C1 segment of cervical spinal cord (tissue), 14 donors: ENCODE results near the gene TSACC.
A peak's percentile ranks its signal among the peaks of the same experiment; 100 is the strongest.
"Not testable (repeated sequence)": the region's sequence is repeated elsewhere in the genome, so short reads cannot be mapped to it uniquely, and the experiment has no call there.

Experiments
- DNase-seq, 14 donors: peaks; one replicate each; lab custom pipeline; 2025; lab: John Stamatoyannopoulos, UW

TSACC gene

GRCh38 chr1:156338180-156338976, at the start of gene TSACC, which contains the start of gene CCT3:
Gene TSACC (plus strand): TSS chr1:156338526. CDS start chr1:156339758, 1,232 bp downstream.
Gene CCT3 (minus strand): TSS chr1:156338292. CDS start chr1:156338184, 108 bp downstream.
- peak; percentile 85 to 100 (median 99) for DNase-seq

GRCh38 chr1:156289857-156290256, 48.5 kb upstream of the TSACC start:
- DNase-seq = no peak

- peak; percentile 18 to 83 (median 68) for DNase-seq
Measured at GRCh38 chr1:156291226-156292061, 46.9 kb upstream of the TSACC start.

DNA sequence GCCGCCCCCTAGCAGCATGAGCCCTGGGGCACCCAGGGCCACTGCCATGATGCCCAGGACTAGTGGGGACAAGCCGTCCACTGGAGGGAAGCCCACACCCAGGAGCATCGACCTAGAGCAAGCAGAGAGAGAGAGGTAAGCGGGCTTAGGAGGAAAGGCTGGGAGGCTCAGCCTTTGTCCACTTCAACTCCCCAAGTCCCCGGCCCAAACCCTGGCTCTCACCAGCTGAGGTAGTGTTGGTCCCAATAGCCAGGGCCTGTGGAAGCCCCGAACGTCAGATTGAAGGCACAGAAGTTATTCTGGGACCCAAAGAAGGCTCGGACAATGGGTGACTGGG, 45.3 kb upstream of the TSACC start:
- DNase-seq = no peak

DNA sequence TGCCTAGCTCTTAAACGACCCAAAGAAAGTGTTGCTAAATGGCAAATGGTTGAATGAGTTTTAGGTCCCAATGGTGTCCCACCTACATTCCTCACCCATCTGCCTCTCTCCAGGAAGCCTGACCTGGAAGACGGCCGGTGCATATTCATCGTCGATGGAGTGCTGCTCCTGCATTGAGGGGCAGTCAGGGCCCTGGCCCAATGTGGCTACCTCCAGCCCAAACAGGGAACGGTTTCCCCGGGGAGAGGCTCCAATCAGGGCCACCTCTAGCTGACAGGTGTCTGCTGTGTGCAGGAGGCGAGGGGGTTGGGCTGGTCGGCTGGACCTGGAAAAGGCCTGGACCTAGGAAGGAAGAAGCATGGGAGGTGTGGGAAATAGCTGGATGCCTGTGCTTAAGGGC, 44.4 kb upstream of the TSACC start:
- no peak for DNase-seq

DNA sequence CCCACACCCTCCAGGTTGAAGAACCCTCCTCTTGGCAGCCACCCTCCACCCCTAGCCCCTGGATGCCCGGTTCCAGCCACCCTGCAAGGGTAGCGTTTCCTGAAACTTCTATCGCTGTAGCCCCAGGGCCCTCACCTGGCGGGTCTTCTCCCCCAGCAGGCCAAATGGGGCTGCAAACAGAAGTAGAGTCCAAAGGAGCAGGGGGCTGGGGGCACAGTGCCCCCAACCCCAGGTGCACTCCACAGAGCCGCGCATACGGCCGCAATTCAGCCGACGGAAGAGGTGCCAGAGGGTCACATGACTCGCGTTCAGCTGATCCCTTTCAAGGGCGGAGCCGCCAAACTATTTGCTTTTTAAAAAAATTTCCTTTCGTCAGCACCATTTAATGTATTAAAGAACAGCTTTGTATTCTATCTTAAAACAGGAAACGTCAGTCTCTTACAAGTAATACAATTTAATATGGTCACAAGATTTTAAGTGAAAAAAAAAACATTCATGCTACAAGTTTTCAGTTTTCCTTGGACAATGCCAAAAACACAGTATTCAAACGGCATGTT, 42.9 kb upstream of the TSACC start, which contains the start of gene GLMP:
Gene GLMP, minus strand, starts transcription at position 289 of the 557 bp plus-strand sequence. Its CDS starts 34 bp downstream, at position 255.
- DNase-seq = peak in 10 of 14 donors; percentile 13 to 46 (median 28)

DNA sequence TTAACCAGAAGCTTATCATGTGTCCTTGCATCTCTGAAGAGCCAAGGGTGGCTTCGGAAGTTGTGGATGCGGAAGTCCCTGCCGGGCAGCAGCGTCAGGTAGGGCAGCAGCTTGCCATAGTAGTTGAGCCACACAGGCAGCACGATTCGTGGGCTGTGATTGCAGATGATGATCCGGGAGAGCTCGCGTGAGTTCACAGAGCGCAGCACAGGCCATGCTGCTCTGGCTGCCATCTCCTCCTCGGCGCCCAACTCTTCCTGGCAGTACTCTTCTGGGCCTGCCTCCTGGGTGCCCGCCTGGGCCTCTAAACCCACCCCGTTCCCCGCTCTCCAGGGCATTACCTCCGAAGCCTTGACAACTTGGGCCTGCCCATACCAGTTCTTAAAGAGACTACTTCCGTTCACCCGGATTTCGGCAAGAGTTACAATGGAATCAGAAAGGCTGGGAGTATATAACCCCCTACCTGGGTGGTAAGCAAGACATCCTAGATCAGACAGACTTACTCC, 39.4 kb upstream of the TSACC start, which contains the start of gene VHLL:
Gene VHLL, minus strand, starts transcription at position 456 of the 506 bp plus-strand sequence. Its CDS starts 118 bp downstream, at position 338.
- DNase-seq = no peak

DNA sequence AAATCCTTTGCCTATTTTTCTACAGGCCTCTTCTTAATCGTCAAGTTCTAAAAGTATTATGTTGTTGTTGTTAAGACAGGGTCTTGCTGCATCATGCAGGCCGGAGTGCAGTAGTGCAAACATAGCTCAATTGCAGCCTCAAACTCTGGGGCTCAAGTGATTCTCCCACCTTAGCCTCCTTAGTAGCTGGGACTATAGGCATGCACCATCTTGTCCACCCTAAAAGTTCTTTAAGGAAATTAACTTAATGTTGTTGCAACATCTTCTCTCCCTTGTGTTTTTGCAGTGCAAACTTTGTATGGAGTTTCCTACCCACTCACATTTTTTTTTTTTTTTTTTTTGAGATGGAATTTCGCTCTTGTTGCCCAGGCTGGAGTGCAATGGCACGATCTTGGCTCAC, 35.1 kb upstream of the TSACC start:
- no peak for DNase-seq

- no peak for DNase-seq
Measured at GRCh38 chr1:156305215-156305614, 33.1 kb upstream of the TSACC start.

DNA sequence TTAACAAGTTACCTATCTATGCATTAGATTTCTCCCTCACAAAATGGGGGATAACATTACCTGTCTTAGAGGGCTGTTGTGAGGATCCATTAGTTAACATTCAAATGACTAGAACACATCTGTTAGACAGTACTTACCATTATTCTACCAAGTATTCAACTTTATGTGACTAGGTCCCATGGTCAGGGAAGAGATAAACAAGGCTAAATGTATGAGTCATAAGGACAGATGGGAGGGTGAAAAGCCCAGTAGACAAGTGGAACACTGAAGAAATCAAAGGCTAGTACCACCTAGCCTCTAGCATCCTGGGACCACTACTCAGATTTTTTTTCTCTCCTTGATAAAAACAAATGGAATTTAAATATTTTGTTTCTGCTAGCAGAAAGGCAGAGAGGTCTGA, 30.2 kb upstream of the TSACC start:
- DNase-seq = no peak

- DNase-seq = peak in 1 of 14 donors; percentile 46
Measured at GRCh38 chr1:156310962-156311361, 27.4 kb upstream of the TSACC start.

GRCh38 chr1:156316909-156317308, 21.4 kb upstream of the TSACC start:
- DNase-seq = no peak

GRCh38 chr1:156319664-156320063, 18.7 kb upstream of the TSACC start:
- DNase-seq = no peak

GRCh38 chr1:156320560-156320959, 17.8 kb upstream of the TSACC start:
- no peak for DNase-seq

GRCh38 chr1:156323179-156323578, 15.1 kb upstream of the TSACC start:
- not testable (repeated sequence) for DNase-seq

GRCh38 chr1:156336242-156336641, 2.1 kb upstream of the TSACC start:
- DNase-seq = no peak

- no peak for DNase-seq
Measured at GRCh38 chr1:156337052-156337887, 1.1 kb upstream of the TSACC start.

- DNase-seq = no peak
Measured at GRCh38 chr1:156337888-156338179, 492 bp upstream of the TSACC start.

- DNase-seq = no peak
Measured at GRCh38 chr1:156342166-156342955, 4.0 kb downstream of the TSACC start.

- no peak for DNase-seq
Measured at GRCh38 chr1:156344409-156344808, 6.1 kb downstream of the TSACC start.
